ENCODE measurements around the gene CBFA2T3. TPM values are rescaled to one million over a fixed set of nuclear protein-coding genes. Genes with fewer than 3 reads are reported as not detected.

The CBFA2T3 gene
- total and polyA plus RNA-seq, 8 donors = 3.8 to 10.4 (median 5.4) TPM

GRCh38 chr16:88828711-88829110 lies 148.3 kb downstream of the CBFA2T3 start:
- H3K4me3 ChIP-seq = no peak overlapping the region

GRCh38 chr16:88827727-88828126 lies 149.3 kb downstream of the CBFA2T3 start:
- no peak overlapping the region for H3K27ac ChIP-seq
- peaks cover 0 to 70% of the 10 kb centered on the region in 2 donors for H3K36me3 ChIP-seq
- intact Hi-C loops (cut with DNase I) = no loop called here
- no peaks in the 10 kb centered on the region for H3K4me1 ChIP-seq
- TF ChIP-seq CTCF (IDR thresholded peaks at IDR 0.05) = no peak
- H3K4me3 ChIP-seq = no peak overlapping the region
- no peaks in the 10 kb centered on the region for H3K27me3 ChIP-seq
- DNase-seq (no peak), ATAC-seq (no peak)
- H3K9me3 ChIP-seq = no peaks in the 10 kb centered on the region

More at GRCh38 chr16:88828711-88829110, 148.3 kb downstream of the CBFA2T3 start:
- Histone ChIP-seq H3K27me3 (no peaks in the 10 kb centered on the region), H3K27ac (no peak overlapping the region), H3K4me1 (no peaks in the 10 kb centered on the region), H3K9me3 (no peaks in the 10 kb centered on the region), H3K36me3 (peaks cover 0 to 66% of the 10 kb centered on the region in 2 donors)
- no peak for TF ChIP-seq CTCF (IDR thresholded peaks at IDR 0.05)
- DNase-seq = no peak
- intact Hi-C loops (cut with DNase I) = no loop called here
- ATAC-seq = no peak

- H3K4me1 ChIP-seq = no peaks in the 10 kb centered on the region
- peaks cover 0 to 77% of the 10 kb centered on the region in 2 donors for H3K36me3 ChIP-seq
- H3K27me3 ChIP-seq = no peaks in the 10 kb centered on the region
- no peak overlapping the region for H3K27ac ChIP-seq
- no peak for TF ChIP-seq CTCF (IDR thresholded peaks at IDR 0.05)
- no peak for DNase-seq
- intact Hi-C loops (cut with DNase I) = no loop called here
- H3K4me3 ChIP-seq = no peak overlapping the region
- ATAC-seq = no peak
- no peaks in the 10 kb centered on the region for H3K9me3 ChIP-seq
Observed at GRCh38 chr16:88826070-88826840, 150.8 kb downstream of the CBFA2T3 start.

GRCh38 chr16:88825146-88825545 lies 151.9 kb downstream of the CBFA2T3 start:
- H3K27me3 ChIP-seq = no peaks in the 10 kb centered on the region
- intact Hi-C loops (cut with DNase I) = no loop called here
- no peak overlapping the region for H3K27ac ChIP-seq
- DNase-seq (no peak), ATAC-seq (no peak)
- no peak overlapping the region for H3K4me3 ChIP-seq
- TF ChIP-seq CTCF (IDR thresholded peaks at IDR 0.05) = no peak
- no peaks in the 10 kb centered on the region for H3K4me1 ChIP-seq
- H3K9me3 ChIP-seq = no peaks in the 10 kb centered on the region
- peaks cover 0 to 79% of the 10 kb centered on the region in 2 donors for H3K36me3 ChIP-seq

Other genes starting within 250 kb of the CBFA2T3 start
- 100 to 1,000 TPM; 154 to 193 TPM for gene PIEZO1, start 192.0 kb downstream of the CBFA2T3 start, total RNA-seq
- 100 to 1,000 TPM in 2 of 6 donors, 10 to 100 TPM in 4; 75.3 to 129 (median 91.9) TPM for gene PIEZO1, start 192.0 kb downstream of the CBFA2T3 start, polyA plus RNA-seq (ENCODE audit: insufficient read length in 6 of 6)
- 10 to 100 TPM in 1 of 2 donors, 1 to 10 TPM in 1; 9.3 to 14.5 TPM for gene CDT1, start 173.4 kb downstream of the CBFA2T3 start, total RNA-seq
- 10 to 100 TPM; 10.8 to 20.4 (median 13.4) TPM for gene CDT1, start 173.4 kb downstream of the CBFA2T3 start, polyA plus RNA-seq (ENCODE audit: insufficient read length in 6 of 6)
- gene APRT, start 165.3 kb downstream of the CBFA2T3 start, total RNA-seq = 100 to 1,000 TPM; 108 to 161 TPM
- gene APRT, start 165.3 kb downstream of the CBFA2T3 start, polyA plus RNA-seq (ENCODE audit: insufficient read length in 6 of 6) = 100 to 1,000 TPM in 2 of 6 donors, 10 to 100 TPM in 4; 69.9 to 106 (median 83.4) TPM
- gene GALNS, start 120.3 kb downstream of the CBFA2T3 start, total RNA-seq = 10 to 100 TPM; 46.3 to 46.5 TPM
- 10 to 100 TPM; 23.8 to 38.2 (median 29.7) TPM for gene GALNS, start 120.3 kb downstream of the CBFA2T3 start, polyA plus RNA-seq (ENCODE audit: insufficient read length in 6 of 6)
- gene TRAPPC2L, start 120.1 kb downstream of the CBFA2T3 start, total RNA-seq = 10 to 100 TPM; 47.3 to 51.1 TPM
- 10 to 100 TPM; 60.7 to 74.4 (median 71.6) TPM for gene TRAPPC2L, start 120.1 kb downstream of the CBFA2T3 start, polyA plus RNA-seq (ENCODE audit: insufficient read length in 6 of 6)
- gene PABPN1L, start 110.5 kb downstream of the CBFA2T3 start, total RNA-seq = not detected
- gene PABPN1L, start 110.5 kb downstream of the CBFA2T3 start, polyA plus RNA-seq (ENCODE audit: insufficient read length in 6 of 6) = under 1 TPM in 1 of 6 donors, not detected in 5; 0.12 TPM
- gene ACSF3, start 116.6 kb upstream of the CBFA2T3 start, total RNA-seq = 10 to 100 TPM; 34.4 to 38.4 TPM
- gene ACSF3, start 116.6 kb upstream of the CBFA2T3 start, polyA plus RNA-seq (ENCODE audit: insufficient read length in 6 of 6) = 10 to 100 TPM; 30.0 to 36.7 (median 33.4) TPM
- 1 to 10 TPM; 1.6 to 4.2 TPM for gene CDH15, start 194.5 kb upstream of the CBFA2T3 start, total RNA-seq
- under 1 TPM; 0.29 to 0.58 (median 0.37) TPM for gene CDH15, start 194.5 kb upstream of the CBFA2T3 start, polyA plus RNA-seq (ENCODE audit: insufficient read length in 6 of 6)
- gene SLC22A31, start 223.3 kb upstream of the CBFA2T3 start, total RNA-seq = 100 to 1,000 TPM; 171 to 283 TPM
- gene SLC22A31, start 223.3 kb upstream of the CBFA2T3 start, polyA plus RNA-seq (ENCODE audit: insufficient read length in 6 of 6) = 1 to 10 TPM in 3 of 6 donors, under 1 TPM in 3; 0.70 to 2.5 (median 1.1) TPM
- gene ZNF778, start 240.5 kb upstream of the CBFA2T3 start, total RNA-seq = 1 to 10 TPM; 8.1 to 9.5 TPM
- gene ZNF778, start 240.5 kb upstream of the CBFA2T3 start, polyA plus RNA-seq (ENCODE audit: insufficient read length in 6 of 6) = 1 to 10 TPM; 4.0 to 6.4 (median 5.7) TPM